NT2/D1 (cell line): ENCODE results near the gene BICRA.

ENCODE experiments used
- SUZ12 ChIP-seq: IDR thresholded peaks from 2 replicates; pipeline ENCODE4 v1.6.1; 2011; ENCODE audit not compliant: insufficient read length, insufficient read depth; ENCODE audit errors: extremely low read depth
- YY1 ChIP-seq: IDR thresholded peaks from 2 replicates; pipeline ENCODE4 v1.6.1; 2011; ENCODE audit not compliant: insufficient read length, insufficient read depth
- ZNF274 ChIP-seq: IDR thresholded peaks from 2 replicates; pipeline ENCODE4 v1.6.1; 2011; ENCODE audit warnings: mild to moderate bottlenecking, low read depth, low read length

DNA sequence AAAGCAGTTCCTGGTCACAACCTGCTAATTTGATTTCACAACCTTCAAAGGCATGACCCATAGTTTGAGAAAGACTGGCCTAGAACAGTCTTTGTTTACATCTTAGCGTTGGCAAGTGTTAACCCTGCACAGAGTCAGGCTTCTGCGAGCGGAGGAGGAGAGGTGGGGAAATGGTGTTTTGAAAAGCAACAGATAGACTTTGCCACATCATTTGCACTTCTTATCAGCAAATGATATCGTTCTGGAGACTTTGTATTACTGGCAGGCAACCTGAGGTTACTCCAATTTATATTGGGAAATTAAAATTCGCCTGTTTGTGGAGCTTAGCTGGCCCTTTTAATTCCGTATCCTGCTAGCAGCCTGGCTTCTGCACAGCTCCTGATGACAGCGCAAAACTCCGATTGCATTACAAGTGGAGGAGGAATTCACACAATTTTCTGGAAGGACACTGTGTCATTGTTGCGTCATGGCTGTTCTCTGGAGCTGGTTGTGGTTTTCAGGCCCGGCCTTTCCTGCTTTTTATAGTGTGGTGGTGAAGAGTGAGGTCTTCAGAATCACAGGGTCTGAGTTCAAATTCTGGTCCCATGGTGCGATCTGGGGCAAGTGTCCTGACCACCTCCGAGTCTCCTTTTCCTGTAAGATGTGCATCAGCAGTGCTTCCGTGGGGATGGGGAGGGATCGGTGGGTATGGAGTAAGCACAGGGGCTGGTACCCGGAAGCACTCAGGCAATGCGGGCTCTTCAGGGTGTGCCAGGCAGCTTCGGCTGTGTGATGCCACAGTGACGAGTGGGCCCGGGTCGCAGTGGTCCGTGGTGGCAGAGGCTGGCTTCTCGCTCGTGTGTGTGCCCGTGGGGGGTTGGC, 55.2 kb downstream of the BICRA start:
- TF ChIP-seq YY1 (no peak), SUZ12 (no peak), ZNF274 (no peak)
